HCT116 (cell line): Measurements from ENCODE around the gene EMD. TPM values are rescaled to one million over a fixed set of nuclear protein-coding genes. Genes with fewer than 3 reads are reported as not detected.

Source experiments
- ATAC-seq: fragments of 200-7000 bp; cut with Tn5 transposase; 2 replicates; pipeline ENCODE4 v1.9.1; 2020; ENCODE audit warnings: mild to moderate bottlenecking, moderate library complexity
- BruUV-seq: library from RNA; stranded (reverse); fragments of 400-500 nt; replicated peaks from 2 replicates; lab custom pipeline; 2021; lab: Mats Ljungman, UMichigan
- CTCF ChIA-PET: fragments of 300-600 bp; sonication (Branson Sonifier 250); formaldehyde crosslinking; loops from one replicate; lab custom pipeline; 2021; ENCODE audit warnings: antibody characterized with exemption; lab: Charles Lee
- POLR2A ChIA-PET: fragments of 300-600, 350-600 bp; sonication (Branson Sonifier 250); formaldehyde crosslinking; loops from one replicate; lab custom pipeline; 2021; ENCODE audit warnings: antibody characterized with exemption; lab: Charles Lee
- RAD21 ChIA-PET, 2 experiments: fragments of 300-600 bp; sonication (Branson Sonifier 250); formaldehyde crosslinking; loops; one replicate each; lab custom pipeline; 2023; ENCODE audit warnings: low total read pairs in 2 of 2; ENCODE audit not compliant: uncharacterized antibody in 2 of 2, unreplicated experiment in 2 of 2, low non-redundant PET in 1 of 2; lab: Charles Lee
- DNase-seq: peaks from one replicate; pipeline ENCODE4 v3.0.0-alpha.2; 2010; ENCODE audit warnings: low read depth, low spot score
- H2AFZ ChIP-seq: fragments of 200-600 bp; shearing (Covaris generic), sonication (generic); 2 replicates; pipeline ENCODE4 v1.6.1; 2017; ENCODE audit warnings: low read depth, mixed run types, mixed read lengths, antibody characterized with exemption, low read length; ENCODE audit not compliant: poor library complexity, severe bottlenecking
- H3K27ac ChIP-seq: 2 replicates; pipeline ENCODE4 v1.5.1; 2012; ENCODE audit warnings: low read depth, low read length
- H3K27me3 ChIP-seq: fragments of 200-600 bp; sonication (generic); 2 replicates; pipeline ENCODE4 v1.6.1; 2016; ENCODE audit warnings: mixed run types, low read length, mixed read lengths; ENCODE audit not compliant: insufficient read depth
- H3K36me3 ChIP-seq, 2 experiments: fragments of 200-500 bp in 1 of 2; fragments of 200-600 bp in 1 of 2; sonication (Bioruptor generic) in 1 of 2; sonication (generic) in 1 of 2; 2 replicates each; pipeline versions ENCODE4 v1.5.1 to v1.6.1; 2014 to 2016; ENCODE audit warnings: low read length in 2 of 2, inconsistent platforms in 1 of 2, mixed read lengths in 1 of 2, mixed run types in 1 of 2; ENCODE audit not compliant: insufficient read depth in 2 of 2, control insufficient read depth in 1 of 2
- H3K4me1 ChIP-seq, 2 experiments: fragments of 200-600 bp in 1 of 2; sonication (generic) in 1 of 2; 2 replicates each; pipeline versions ENCODE4 v1.5.1 to v1.6.1; 2012 to 2017; ENCODE audit warnings: low read length in 2 of 2, inconsistent platforms in 1 of 2, mild to moderate bottlenecking in 1 of 2, mixed read lengths in 1 of 2, mixed run types in 1 of 2, moderate library complexity in 1 of 2; ENCODE audit not compliant: insufficient read depth in 2 of 2, control insufficient read depth in 1 of 2
- H3K4me2 ChIP-seq: fragments of 200-600 bp; sonication (generic); 2 replicates; pipeline ENCODE4 v1.6.1; 2017; ENCODE audit warnings: mixed run types, low read length, mixed read lengths
- H3K4me3 ChIP-seq, 2 experiments: fragments of 200-600 bp in 1 of 2; sonication (generic) in 1 of 2; replicated peaks in 1 of 2; 2 replicates each; pipeline ENCODE4 v1.5.1; 2011 to 2016; ENCODE audit warnings: low read length in 2 of 2, control low read depth in 1 of 2, low read depth in 1 of 2, mild to moderate bottlenecking in 1 of 2, mixed read lengths in 1 of 2, mixed run types in 1 of 2
- H3K79me2 ChIP-seq: fragments of 200-600 bp; sonication (generic); 2 replicates; pipeline ENCODE4 v1.6.1; 2017; ENCODE audit warnings: mild to moderate bottlenecking, mixed run types, low read length, moderate library complexity, mixed read lengths; ENCODE audit not compliant: insufficient read depth
- H3K9ac ChIP-seq: fragments of 200-600 bp; sonication (generic); 2 replicates; pipeline ENCODE4 v1.6.1; 2016; ENCODE audit warnings: low read length, mixed read lengths
- H3K9me2 ChIP-seq: fragments of 200-600 bp; sonication (generic), shearing (Covaris generic); 2 replicates; pipeline ENCODE4 v1.6.1; 2017; ENCODE audit warnings: mixed run types, mild to moderate bottlenecking, moderate library complexity; ENCODE audit not compliant: insufficient read depth
- H3K9me3 ChIP-seq, 2 experiments: fragments of 200-500 bp in 1 of 2; fragments of 200-600 bp in 1 of 2; sonication (Bioruptor generic) in 1 of 2; sonication (generic) in 1 of 2; 2 replicates each; pipeline ENCODE4 v1.6.1; 2014 to 2017; ENCODE audit warnings: low read length in 2 of 2, mixed read lengths in 2 of 2, inconsistent platforms in 1 of 2, low read depth in 1 of 2, mild to moderate bottlenecking in 1 of 2, mixed run types in 1 of 2, moderate library complexity in 1 of 2; ENCODE audit not compliant: control insufficient read depth in 1 of 2, insufficient read depth in 1 of 2
- H4K20me1 ChIP-seq: fragments of 200-600 bp; sonication (generic), shearing (Covaris generic); 2 replicates; pipeline ENCODE4 v1.6.1; 2017; ENCODE audit warnings: mixed run types, mild to moderate bottlenecking, moderate library complexity; ENCODE audit not compliant: insufficient read depth
- EGR1 ChIP-seq: IDR thresholded peaks from 2 replicates; pipeline ENCODE4 v1.6.1; 2012; ENCODE audit warnings: low read depth
- JUND ChIP-seq: IDR thresholded peaks from 2 replicates; pipeline ENCODE4 v1.6.1; 2012
- POLR2AphosphoS5 ChIP-seq: IDR thresholded peaks from 2 replicates; pipeline ENCODE4 v1.6.1; 2011; ENCODE audit warnings: mild to moderate bottlenecking, low read depth, low read length, moderate library complexity
- TCF7L2 ChIP-seq: IDR thresholded peaks from 2 replicates; pipeline ENCODE4 v1.7.0; 2011; ENCODE audit warnings: borderline replicate concordance, inconsistent platforms; ENCODE audit not compliant: insufficient read depth, insufficient read length; ENCODE audit errors: extremely low read depth
- intact Hi-C: fragments of 100-400 bp; cut with micrococcal nuclease; formaldehyde crosslinking; loops from 2 replicates; pipeline ENCODE4 v1.10.0; 2022
- total RNA-seq: library from RNA; stranded (reverse); gene quantifications from one replicate; pipeline ENCODE4 v1.2.1, GENCODE V29; 2021; ENCODE audit not compliant: unreplicated experiment
- TF ChIP-seq, protein P1 (sequence below): IDR thresholded peaks from 2 replicates; pipeline ENCODE4 v1.6.1; 2012
- TF ChIP-seq, protein P2 (sequence below): IDR thresholded peaks from 2 replicates; pipeline ENCODE4 v1.6.1; 2012

EMD gene
- total RNA-seq, 1 experiment from 2014 or later: 102 TPM

DNA sequence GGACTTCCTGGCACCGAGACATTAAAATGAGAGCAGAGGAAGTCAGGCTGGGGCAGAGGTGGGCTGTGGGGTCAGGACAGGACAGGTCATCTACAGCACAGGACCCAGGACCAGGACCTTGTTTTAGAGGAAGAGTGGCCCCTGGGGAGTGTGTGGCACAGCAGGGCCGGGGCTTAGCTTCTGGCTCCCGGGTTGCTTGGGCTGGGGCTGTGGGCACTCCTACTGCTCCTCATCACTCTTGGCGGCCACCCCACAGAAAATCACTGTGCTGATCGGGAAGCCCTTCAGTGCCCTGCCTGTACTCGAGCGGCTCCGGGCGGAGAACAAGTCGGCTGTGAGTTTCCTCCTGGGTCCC, 41.3 kb downstream of the EMD start:
- no TSS peak for BruUV-seq
- Histone ChIP-seq H3K4me3 (no peak overlapping the region), H2AFZ (no peak overlapping the region), H3K36me3 (no peaks in the 10 kb centered on the region), H4K20me1 (no peaks in the 10 kb centered on the region), H3K9ac (no peak overlapping the region), H3K4me2 (no peak overlapping the region), H3K79me2 (no peaks in the 10 kb centered on the region), H3K4me1 (peaks cover 0 to 4% of the 10 kb centered on the region in 2 experiments; a peak in 1 of 4 replicates), H3K27ac (no peak overlapping the region)
- POLR2A ChIA-PET: no interaction called here
- ATAC-seq: no peak
- TF ChIP-seq JUND: no peak
- TF ChIP-seq, protein P1, sequence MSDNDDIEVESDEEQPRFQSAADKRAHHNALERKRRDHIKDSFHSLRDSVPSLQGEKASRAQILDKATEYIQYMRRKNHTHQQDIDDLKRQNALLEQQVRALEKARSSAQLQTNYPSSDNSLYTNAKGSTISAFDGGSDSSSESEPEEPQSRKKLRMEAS: no peak
- TF ChIP-seq POLR2AphosphoS5: no peak
- no peak for TF ChIP-seq EGR1
- TF ChIP-seq, protein P2, sequence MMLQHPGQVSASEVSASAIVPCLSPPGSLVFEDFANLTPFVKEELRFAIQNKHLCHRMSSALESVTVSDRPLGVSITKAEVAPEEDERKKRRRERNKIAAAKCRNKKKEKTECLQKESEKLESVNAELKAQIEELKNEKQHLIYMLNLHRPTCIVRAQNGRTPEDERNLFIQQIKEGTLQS: no peak
- TF ChIP-seq, all 23 proteins: peak for 0
- RAD21 ChIA-PET: no interaction called here
- H3K9me3 ChIP-seq: no peaks in the 10 kb centered on the region
- CTCF ChIA-PET: no interaction called here
- H3K9me2 ChIP-seq: no peaks in the 10 kb centered on the region
- DNase-seq: no peak
- no peaks in the 10 kb centered on the region for H3K27me3 ChIP-seq
- intact Hi-C loops: no loop called here

DNA sequence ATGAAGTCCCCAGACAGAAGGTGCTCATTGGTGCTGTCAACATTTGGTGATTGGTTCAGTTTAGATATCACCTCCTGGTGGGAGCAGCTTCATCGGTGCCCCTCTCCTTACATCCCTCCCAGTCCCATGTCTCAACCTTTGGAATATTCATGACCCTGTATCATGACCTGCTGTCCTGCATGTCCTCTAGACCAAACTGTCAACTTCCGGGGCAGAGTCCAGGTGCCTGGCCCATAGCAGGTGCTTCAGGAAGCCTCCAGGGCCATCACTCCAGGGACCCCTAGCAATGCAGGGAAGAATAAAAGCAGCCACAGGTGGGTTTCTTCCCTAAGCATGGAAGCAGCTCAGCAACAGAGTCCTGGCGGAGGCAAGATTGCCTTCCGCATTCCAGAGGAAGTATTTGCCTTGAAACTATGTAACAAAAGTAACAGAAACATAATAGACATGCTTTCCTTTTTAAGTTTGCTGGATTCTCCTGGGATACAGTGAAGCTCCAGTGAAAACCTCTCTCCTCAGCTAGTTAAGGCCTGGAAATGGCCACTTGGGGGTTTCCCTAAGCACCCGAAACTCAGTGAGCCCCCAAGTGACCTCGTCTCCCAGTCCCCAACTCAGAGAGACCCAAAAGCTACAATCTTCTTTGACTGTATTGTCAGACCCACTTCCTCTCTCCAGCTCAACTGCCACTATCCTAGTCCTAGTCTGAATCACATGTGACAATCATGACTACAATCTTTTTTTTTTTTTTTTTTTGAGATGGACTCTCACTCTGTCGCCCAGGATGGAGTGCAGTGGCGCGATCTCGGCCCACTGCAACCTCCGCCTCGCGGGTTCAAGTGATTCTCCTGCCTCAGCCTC, 48.0 kb downstream of the EMD start:
- intact Hi-C loops: no loop called here
- CTCF ChIA-PET: no interaction called here

More for the DNA sequence above, 48.0 kb downstream of the EMD start:
- Histone ChIP-seq H3K9me2 (no peaks in the 10 kb centered on the region), H3K9ac (no peak overlapping the region), H3K27me3 (no peaks in the 10 kb centered on the region), H3K79me2 (peaks cover 7% of the 10 kb centered on the region; the same call in 1 of the 2 replicates), H4K20me1 (no peaks in the 10 kb centered on the region)
- no peak for DNase-seq
- POLR2A ChIA-PET: interaction anchor here (0.7 kb wide), 1 partner anchor 78 kb away, joined by 4 read pairs; no protein-coding TSS in a partner anchor
- TF ChIP-seq, protein P2: no peak
- no peak for TF ChIP-seq TCF7L2
- TF ChIP-seq, all 23 proteins: peak for 0
- peaks cover 0 to 22% of the 10 kb centered on the region in 2 experiments; a peak in 2 of 4 replicates for H3K4me1 ChIP-seq
- no peak overlapping the region for H2AFZ ChIP-seq
- H3K27ac ChIP-seq: no peak overlapping the region
- H3K9me3 ChIP-seq: no peaks in the 10 kb centered on the region
- no peaks in the 10 kb centered on the region for H3K36me3 ChIP-seq
- RAD21 ChIA-PET: no interaction called here
- H3K4me3 ChIP-seq: no peak overlapping the region
- H3K4me2 ChIP-seq: no peak overlapping the region
- BruUV-seq: no TSS peak
- no peak for ATAC-seq
